Activated gamma-delta T cell treated with Interleukin-2 at 50 U/mL for 16 hours (primary cell): Measurements from ENCODE around the gene MAPK6.
"Not testable (repeated sequence)": the region's sequence is repeated elsewhere in the genome, so short reads cannot be mapped to it uniquely, and the experiment has no call there.

Source experiments
- DNase-seq: peaks from one replicate; pipeline ENCODE4 v3.0.0-alpha.2; 2020

Gene MAPK6

DNA sequence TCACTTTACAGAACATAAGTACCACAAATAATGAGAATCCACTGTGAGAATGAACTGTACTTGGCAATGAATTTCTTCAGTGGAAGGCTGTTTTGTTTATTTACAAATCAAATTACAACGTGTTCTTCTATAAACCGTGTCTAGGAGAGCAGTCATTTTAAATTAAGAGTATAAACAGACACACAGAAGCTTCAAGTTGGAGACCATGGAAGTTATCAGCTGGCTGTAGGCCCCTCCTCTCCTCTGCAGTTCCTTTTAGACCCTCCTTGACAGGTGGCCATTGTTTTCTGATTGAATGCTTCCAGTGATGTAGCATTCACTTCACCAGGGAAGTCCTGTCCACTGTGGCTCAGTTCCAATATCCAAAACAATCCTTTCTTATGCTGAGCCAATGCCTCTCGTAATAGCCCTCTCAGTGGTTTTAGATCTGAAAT is 7.3 kb upstream of the MAPK6 start:
- DNase-seq = no peak

DNA sequence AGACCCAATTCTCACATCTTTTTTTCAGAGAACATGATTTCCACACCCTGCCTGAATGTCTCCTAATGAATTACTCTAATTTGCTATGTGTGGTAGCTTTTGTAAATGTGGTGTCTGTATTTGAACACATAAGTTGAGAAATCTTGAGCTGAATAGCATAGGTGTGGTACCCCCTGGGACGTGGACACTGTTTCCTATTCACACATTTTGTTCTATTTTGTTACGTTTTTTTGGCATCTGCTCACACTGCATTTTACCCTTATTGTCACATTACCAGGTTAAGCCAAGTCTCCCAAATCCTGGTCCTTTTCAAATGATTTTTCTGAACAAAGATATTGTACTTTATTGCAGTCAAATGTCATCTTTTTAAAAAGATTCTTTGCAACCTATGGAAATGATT is 6.8 kb upstream of the MAPK6 start:
- no peak for DNase-seq

DNA sequence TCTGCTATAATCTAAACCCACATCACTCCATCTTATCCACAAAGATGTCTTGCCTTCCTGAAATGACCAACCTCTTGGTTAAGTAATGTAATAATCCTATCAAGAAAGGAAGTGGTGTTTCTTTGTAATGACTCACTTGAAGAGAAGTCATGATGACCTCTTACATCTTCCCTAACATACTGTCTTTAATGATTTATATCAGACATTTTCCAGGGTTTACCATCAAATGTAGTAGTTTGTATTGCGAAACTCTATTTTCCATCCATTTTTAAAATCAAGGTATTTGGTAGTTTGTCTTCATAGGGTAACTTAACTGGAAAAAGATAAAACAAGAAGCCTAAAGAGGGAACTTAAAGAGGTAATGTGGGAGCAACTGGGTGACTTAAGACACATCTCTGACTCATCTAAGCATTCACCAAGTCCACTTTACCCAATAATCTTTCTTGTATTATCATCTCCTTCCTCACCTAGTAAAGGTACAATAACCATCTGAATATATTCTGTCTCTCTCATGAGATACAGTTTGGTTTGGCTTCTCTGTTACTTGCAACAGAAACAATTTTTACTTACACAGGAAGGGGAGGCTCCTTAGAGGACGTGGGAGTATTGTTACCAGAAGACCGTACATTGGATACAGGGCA is 5.7 kb upstream of the MAPK6 start:
- no peak for DNase-seq

GRCh38 chr15:52014616-52015015 is 4.4 kb upstream of the MAPK6 start:
- no peak for DNase-seq

- DNase-seq = no peak
These were observed 2.7 kb upstream of the MAPK6 start for GRCh38 chr15:52016316-52016715.

DNA sequence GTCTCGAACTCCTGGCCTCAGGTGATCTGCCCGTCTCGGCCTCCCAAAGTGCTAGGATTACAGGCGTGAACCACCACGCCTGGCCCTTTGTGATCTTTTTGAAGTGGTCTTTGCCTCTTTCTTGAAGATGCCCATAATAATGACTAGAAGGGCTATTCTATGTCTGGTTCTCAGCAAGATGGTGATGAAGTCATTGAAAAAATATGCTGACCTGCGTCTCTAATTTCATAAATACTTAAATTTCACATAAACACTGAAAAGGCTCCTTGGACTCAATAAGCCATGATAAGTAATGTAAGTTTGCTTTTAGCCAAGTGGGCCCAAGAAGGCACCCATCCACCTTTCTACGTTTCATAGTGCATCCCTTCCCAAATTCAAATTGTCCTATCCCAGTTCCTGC is 775 bp upstream of the MAPK6 start:
- no peak for DNase-seq

- peak; percentile 48 for DNase-seq
These were observed 588 bp downstream of the MAPK6 start for GRCh38 chr15:52019394-52020220.

- DNase-seq = no peak
These were observed 1.4 kb downstream of the MAPK6 start for GRCh38 chr15:52020221-52021085.

- peak; percentile 63 for DNase-seq
These were observed 2.2 kb downstream of the MAPK6 start for GRCh38 chr15:52021128-52021671.

GRCh38 chr15:52021892-52022540 is 3.0 kb downstream of the MAPK6 start:
- DNase-seq = no peak

- no peak for DNase-seq
These were observed 4.3 kb downstream of the MAPK6 start for GRCh38 chr15:52023169-52023922.

- DNase-seq = no peak
These were observed 9.5 kb downstream of the MAPK6 start for GRCh38 chr15:52028431-52029093.

- no peak for DNase-seq
These were observed 11.0 kb downstream of the MAPK6 start for GRCh38 chr15:52030010-52030409.

GRCh38 chr15:52031556-52031955 is 12.5 kb downstream of the MAPK6 start:
- DNase-seq = no peak

- no peak for DNase-seq
These were observed 19.0 kb downstream of the MAPK6 start for GRCh38 chr15:52037889-52038505.

DNA sequence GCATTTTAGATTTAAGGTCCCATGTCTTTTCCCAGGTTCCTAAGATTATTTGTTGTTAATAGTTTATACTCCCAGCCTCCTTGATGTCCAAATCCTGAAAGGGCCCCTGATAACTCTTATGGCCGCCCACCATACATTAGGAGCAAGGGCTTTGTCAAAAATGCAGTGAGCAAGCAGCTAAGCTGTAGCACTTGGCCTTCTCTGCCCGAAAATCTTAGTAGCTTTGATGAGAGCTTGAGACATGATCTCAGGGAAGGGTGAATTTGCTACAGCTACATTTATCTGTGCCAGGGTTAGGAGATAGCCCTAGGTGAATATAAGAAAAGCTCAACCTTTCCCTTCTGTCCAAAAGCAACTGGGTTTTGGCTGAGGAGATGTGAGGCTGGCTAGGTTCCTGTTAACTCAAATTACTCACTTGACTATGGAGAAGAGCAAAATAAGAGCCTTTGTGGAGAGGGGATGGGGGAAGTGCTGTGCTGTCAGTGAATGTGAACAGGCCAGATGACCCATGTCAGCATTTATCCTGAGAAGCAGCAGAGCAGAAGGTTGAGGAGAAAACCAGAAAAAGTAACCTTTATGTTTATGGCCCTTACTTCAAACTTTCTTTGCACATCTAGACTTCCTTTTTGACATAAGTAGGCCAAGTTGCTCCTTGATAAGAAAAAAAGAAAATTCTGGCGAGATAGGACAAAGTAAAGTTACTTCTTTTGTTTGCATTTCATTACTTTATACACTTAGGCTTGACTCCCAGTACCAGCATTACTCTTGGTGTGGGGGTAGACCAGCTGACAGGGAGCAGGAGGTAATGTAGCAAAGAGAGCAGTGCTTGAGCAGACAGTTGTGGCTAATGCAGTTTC is 21.1 kb downstream of the MAPK6 start:
- no peak for DNase-seq

DNA sequence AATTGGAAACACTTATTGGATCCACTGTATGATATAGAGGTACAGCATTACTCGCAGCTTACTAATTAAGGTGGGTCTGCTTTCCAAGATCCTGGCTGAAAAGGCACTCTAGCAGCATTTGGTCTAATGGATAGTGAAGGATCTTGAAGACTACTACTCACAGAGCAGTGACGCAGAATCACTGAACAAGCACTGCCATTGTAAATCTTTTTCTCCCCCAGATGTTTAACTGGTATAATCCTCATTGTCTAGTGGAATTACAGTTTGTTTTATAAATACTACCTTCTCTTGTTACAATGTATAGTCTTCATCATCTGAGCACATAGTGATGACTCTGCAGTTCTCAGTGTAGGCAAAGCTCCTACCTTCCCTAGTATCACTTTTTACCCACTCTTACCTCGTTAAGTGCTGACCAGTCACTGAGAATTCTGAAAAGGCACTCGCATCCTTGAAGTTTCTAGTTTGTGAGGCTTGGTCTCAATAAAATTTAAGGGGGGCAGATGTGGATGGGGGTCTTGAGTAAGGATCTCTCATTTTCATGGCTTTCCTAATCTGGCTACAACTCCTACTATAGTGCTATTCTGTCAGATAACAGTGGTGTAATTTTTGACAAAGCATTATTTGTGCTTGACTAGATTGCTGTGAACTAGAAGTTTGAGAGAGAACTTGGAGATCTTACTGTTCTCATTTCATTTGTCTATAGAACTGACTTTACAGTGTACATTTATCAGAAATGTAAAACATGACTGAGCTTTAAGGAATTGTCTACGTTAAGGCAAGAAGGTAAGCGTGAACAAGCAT is 23.2 kb downstream of the MAPK6 start:
- DNase-seq = no peak

DNA sequence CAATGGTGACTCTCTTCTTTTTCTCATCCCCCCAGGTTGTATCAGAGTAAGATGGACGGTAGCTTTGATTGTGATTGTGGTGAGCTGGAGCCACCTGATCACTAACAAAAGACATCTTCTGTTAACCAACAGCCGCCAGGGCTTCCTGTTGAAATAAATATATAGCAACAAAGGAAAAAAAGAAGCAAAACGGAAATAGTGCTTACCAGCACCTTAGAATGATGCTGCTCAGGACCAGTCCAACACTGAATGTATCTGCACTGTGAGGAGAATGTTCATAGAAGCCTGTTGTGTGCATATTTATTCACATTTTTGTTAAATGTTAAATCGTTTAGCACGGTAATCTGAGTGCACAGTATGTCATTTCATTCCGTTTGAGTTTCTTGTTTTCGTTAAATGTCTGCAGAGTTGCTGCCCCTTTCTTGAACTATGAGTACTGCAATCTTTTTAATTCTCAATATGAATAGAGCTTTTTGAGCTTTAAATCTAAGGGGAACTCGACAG is 26.8 kb downstream of the MAPK6 start:
- peak; percentile 36 for DNase-seq

DNA sequence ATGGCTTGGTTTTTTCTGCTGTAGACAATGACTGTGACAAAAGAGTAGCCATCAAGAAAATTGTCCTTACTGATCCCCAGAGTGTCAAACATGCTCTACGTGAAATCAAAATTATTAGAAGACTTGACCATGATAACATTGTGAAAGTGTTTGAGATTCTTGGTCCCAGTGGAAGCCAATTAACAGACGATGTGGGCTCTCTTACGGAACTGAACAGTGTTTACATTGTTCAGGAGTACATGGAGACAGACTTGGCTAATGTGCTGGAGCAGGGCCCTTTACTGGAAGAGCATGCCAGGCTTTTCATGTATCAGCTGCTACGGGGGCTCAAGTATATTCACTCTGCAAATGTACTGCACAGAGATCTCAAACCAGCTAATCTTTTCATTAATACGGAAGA is 27.5 kb downstream of the MAPK6 start:
- DNase-seq = not testable (repeated sequence)
